ENCODE data around the gene TMEM132D. TPM values are rescaled to one million over a fixed set of nuclear protein-coding genes. Genes with fewer than 3 reads are reported as not detected.

Gene TMEM132D
- total and polyA plus RNA-seq, 2 donors, result 0.32 TPM; not detected in 1

DNA sequence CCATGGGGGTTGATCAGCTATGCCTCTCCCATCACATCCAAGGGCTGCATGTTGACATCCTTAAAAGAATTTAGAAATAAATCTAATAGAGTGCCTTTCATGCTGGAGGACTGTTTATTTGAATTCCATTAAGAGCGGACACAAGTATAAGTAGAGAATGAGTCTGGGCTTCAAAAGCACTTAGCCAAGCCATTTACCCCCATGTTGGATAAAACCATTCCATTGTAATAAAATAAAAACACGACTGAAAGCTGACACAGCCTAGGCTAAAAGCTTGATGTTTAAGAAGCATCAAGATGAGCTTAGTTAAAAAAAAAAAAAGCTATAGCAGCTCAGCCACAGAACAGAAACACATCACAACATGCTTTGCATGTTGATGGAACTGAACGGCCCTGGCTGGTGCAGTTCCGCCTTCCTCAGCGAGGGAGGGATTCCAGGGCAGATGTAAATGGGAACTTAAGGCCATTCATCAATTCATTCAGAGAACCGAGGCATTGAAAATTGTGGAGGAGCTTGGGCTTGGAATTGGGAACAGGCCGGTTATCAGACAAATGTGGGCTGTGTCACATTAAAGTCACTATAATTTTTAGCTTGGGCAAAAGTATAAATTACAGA lies 41.2 kb downstream of the TMEM132D start:
- H3K4me1 ChIP-seq (ENCODE audit: insufficient read depth), result no peaks in the 10 kb centered on the region
- H3K4me3 ChIP-seq (ENCODE audit: low read depth, low read length), result no peak overlapping the region
- H3K27ac ChIP-seq (ENCODE audit: low read depth), result no peak overlapping the region
- 34% methylated on average over 7 of the region's 7 CpGs for WGBS
- H3K36me3 ChIP-seq (ENCODE audit: insufficient read depth), result no peaks in the 10 kb centered on the region
- no peak for DNase-seq (ENCODE audit: extremely low spot score)

- H3K4me3 ChIP-seq (ENCODE audit: low read depth, low read length), result no peak overlapping the region
- WGBS, result 51% methylated on average over 2 of the region's 2 CpGs
- no peaks in the 10 kb centered on the region for H3K36me3 ChIP-seq (ENCODE audit: insufficient read depth)
- no peak overlapping the region for H3K27ac ChIP-seq (ENCODE audit: low read depth)
- no peak for DNase-seq (ENCODE audit: extremely low spot score)
- H3K4me1 ChIP-seq (ENCODE audit: insufficient read depth), result no peaks in the 10 kb centered on the region
Measured at GRCh38 chr12:129861951-129862350, 41.9 kb downstream of the TMEM132D start.

DNA sequence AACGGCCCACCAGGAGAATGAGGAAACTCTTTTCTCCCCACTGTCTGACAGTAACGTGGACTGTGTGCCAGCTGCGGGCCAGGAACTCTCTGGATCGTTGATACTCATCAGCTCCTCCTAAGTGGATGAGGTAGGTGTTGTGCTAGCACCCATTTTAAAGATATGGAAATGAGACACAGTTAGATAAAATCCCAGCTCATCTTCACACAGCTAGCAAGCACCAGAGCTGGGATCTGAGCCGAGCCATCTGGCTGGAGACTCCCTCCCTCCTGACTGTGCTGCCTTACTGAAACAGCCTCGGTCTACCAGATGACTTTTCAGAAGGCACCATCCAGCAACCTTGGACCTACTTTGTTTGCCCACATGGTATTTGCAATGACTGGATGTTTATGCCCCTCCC lies 49.2 kb downstream of the TMEM132D start:
- Histone ChIP-seq H3K4me1 (ENCODE audit: insufficient read depth) (no peaks in the 10 kb centered on the region), H3K27ac (ENCODE audit: low read depth) (no peak overlapping the region), H3K36me3 (ENCODE audit: insufficient read depth) (no peaks in the 10 kb centered on the region), H3K4me3 (ENCODE audit: low read depth, low read length) (no peak overlapping the region)
- no peak for DNase-seq (ENCODE audit: extremely low spot score)
- 39% methylated on average over 6 of the region's 6 CpGs for WGBS

- Histone ChIP-seq H3K4me3 (ENCODE audit: low read depth, low read length) (no peak overlapping the region), H3K27ac (ENCODE audit: low read depth) (no peak overlapping the region), H3K4me1 (ENCODE audit: insufficient read depth) (no peaks in the 10 kb centered on the region), H3K36me3 (ENCODE audit: insufficient read depth) (no peaks in the 10 kb centered on the region)
- WGBS, result 93% methylated on average over 3 of the region's 3 CpGs
- DNase-seq (ENCODE audit: extremely low spot score), result no peak
Measured at GRCh38 chr12:129851296-129851695, 52.5 kb downstream of the TMEM132D start.

DNA sequence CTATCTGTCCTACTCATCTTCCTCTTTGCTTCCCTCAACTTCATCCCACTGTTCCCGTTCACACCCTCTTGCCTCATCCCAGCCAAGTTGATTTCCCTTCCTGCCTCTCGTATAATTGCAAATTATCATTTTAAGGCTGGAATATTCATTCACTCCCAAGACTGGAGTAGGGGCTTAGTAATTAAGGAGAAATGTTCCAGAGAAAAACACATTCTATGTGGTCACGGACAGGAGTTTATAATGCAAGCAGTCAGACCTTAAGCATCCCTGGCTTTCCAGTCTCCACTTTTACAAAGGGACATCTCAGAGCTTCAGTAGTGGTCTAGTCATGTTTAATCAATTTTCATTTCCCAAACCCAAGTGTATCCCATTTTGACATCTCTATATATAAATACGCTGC lies 54.9 kb downstream of the TMEM132D start:
- DNase-seq (ENCODE audit: extremely low spot score), result no peak
- WGBS, result 88% methylated on average over 4 of the region's 4 CpGs

DNA sequence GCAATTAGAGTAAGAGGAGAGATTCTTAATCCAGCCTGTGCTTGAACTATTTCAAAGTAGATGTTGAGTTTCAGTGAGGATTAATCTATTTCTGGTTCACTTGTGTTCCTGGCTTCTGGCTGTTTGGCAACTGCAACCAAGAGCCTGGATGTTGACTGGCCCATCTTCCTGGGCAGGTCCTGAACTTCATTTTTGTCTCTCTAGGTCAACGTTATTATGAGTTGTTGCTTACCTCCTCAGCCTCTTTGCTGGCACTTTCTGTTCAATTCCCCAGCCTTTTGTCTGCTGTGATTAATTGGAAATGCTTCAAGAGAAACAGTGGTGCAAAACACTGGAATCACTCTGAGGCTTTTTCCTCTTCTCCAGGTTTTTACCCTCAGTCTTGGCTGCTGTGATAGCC lies 56.8 kb downstream of the TMEM132D start:
- no peak for DNase-seq (ENCODE audit: extremely low spot score)
- no peak overlapping the region for H3K4me3 ChIP-seq (ENCODE audit: low read depth, low read length)
- H3K27ac ChIP-seq (ENCODE audit: low read depth), result no peak overlapping the region
- 66% methylated on average over 1 of the region's 1 CpG for WGBS
- no peaks in the 10 kb centered on the region for H3K4me1 ChIP-seq (ENCODE audit: insufficient read depth)
- no peaks in the 10 kb centered on the region for H3K36me3 ChIP-seq (ENCODE audit: insufficient read depth)

More for the DNA sequence above, 54.9 kb downstream of the TMEM132D start:
- H3K4me1 ChIP-seq (ENCODE audit: insufficient read depth), result no peaks in the 10 kb centered on the region
- no peak overlapping the region for H3K27ac ChIP-seq (ENCODE audit: low read depth)
- H3K4me3 ChIP-seq (ENCODE audit: low read depth, low read length), result no peak overlapping the region
- H3K36me3 ChIP-seq (ENCODE audit: insufficient read depth), result no peaks in the 10 kb centered on the region

DNA sequence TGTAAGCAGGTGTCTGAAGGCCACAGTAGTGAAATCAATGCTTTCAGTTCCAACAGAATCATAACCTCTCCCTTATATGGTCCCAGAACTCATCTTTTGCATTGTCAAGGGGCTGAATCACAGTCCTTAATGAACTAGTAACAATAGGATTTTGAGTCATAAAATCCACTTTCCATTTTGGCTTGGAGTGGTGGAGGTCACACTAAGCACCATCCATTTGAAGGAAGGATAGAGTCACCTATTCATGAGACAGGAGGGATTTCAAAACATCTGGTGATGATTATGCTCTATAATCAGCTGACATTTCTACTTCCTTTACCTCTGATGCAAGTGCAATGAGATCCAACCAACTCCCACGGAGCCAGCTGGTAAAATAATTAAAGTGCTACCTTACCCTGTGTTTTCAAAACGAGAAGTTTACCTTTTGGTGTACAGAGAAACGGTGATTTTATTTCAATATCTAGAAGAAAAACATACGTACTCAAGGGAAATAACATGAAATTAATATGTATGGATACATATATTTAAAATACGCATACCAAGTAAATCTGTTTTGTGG lies 59.1 kb downstream of the TMEM132D start:
- H3K36me3 ChIP-seq (ENCODE audit: insufficient read depth), result no peaks in the 10 kb centered on the region
- no peaks in the 10 kb centered on the region for H3K4me1 ChIP-seq (ENCODE audit: insufficient read depth)
- DNase-seq (ENCODE audit: extremely low spot score), result no peak
- WGBS, result 65% methylated on average over 5 of the region's 5 CpGs
- no peak overlapping the region for H3K4me3 ChIP-seq (ENCODE audit: low read depth, low read length)
- H3K27ac ChIP-seq (ENCODE audit: low read depth), result no peak overlapping the region

GRCh38 chr12:129841251-129841650 lies 62.6 kb downstream of the TMEM132D start:
- Histone ChIP-seq H3K4me3 (ENCODE audit: low read depth, low read length) (no peak overlapping the region), H3K36me3 (ENCODE audit: insufficient read depth) (no peaks in the 10 kb centered on the region), H3K4me1 (ENCODE audit: insufficient read depth) (no peaks in the 10 kb centered on the region), H3K27ac (ENCODE audit: low read depth) (no peak overlapping the region)
- DNase-seq (ENCODE audit: extremely low spot score), result no peak
- WGBS, result 70% methylated on average over 3 of the region's 3 CpGs

DNA sequence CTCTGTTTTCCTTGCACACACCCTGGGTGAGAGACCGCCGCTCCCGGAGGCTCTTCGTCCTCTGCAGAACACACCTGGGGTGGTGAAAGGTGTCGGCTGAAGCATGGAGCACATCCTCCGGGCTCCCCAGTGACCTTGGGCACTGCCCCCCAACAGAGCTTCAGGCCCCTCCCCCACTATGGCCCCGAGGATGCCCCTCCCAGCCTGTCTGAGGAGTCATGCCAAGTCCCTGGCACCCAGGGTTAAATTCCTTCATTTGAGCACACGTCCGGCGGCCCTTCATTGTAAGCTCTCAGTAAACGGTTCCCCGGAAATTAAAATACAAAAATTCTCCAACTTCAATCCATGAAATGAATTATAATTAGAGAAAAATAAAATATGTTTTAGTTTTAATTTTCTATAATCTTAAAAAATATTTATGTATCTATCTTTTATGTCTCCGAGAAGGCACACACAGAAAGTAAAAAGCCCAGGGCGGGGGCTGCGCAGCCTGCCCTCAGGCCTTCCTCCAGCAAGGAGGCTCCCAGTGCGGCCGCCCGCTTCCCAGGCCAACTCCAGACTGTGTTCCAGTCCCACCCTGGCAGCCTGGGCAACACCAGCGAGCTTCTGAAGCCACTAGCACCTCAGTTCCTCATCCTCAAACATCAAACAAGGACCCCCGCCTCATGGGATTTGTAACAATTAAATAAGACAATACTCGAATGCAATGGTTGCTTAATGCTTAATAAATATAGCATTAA lies 63.5 kb downstream of the TMEM132D start:
- WGBS, result 82% methylated on average over 21 of the region's 21 CpGs
- no peak overlapping the region for H3K4me3 ChIP-seq (ENCODE audit: low read depth, low read length)
- DNase-seq (ENCODE audit: extremely low spot score), result no peak
- no peaks in the 10 kb centered on the region for H3K4me1 ChIP-seq (ENCODE audit: insufficient read depth)
- H3K27ac ChIP-seq (ENCODE audit: low read depth), result no peak overlapping the region
- no peaks in the 10 kb centered on the region for H3K36me3 ChIP-seq (ENCODE audit: insufficient read depth)

GRCh38 chr12:129839679-129840078 lies 64.1 kb downstream of the TMEM132D start:
- no peaks in the 10 kb centered on the region for H3K4me1 ChIP-seq (ENCODE audit: insufficient read depth)
- no peak overlapping the region for H3K27ac ChIP-seq (ENCODE audit: low read depth)
- 91% methylated on average over 10 of the region's 10 CpGs for WGBS
- no peaks in the 10 kb centered on the region for H3K36me3 ChIP-seq (ENCODE audit: insufficient read depth)
- no peak overlapping the region for H3K4me3 ChIP-seq (ENCODE audit: low read depth, low read length)
- DNase-seq (ENCODE audit: extremely low spot score), result no peak

DNA sequence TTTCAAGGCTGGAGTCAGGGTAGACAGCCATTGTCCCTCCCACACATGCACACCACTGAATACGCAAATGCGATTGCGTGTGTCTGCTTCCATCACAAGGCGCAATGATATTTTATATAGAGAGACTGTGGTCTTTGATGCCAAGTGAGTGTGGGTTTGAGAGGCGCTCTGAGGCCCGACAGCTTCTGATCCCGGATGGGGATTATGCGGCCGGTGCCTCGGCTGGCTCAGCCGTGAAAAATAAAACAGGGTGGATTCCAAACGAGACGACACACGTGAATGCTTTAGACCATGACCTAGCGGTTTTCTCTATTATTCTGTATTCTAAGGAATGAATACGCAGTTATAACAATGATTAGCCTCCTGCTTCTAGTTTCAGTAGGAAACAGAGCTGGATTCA lies 72.5 kb downstream of the TMEM132D start:
- Histone ChIP-seq H3K4me1 (ENCODE audit: insufficient read depth) (no peaks in the 10 kb centered on the region), H3K27ac (ENCODE audit: low read depth) (no peak overlapping the region), H3K4me3 (ENCODE audit: low read depth, low read length) (no peak overlapping the region), H3K36me3 (ENCODE audit: insufficient read depth) (no peaks in the 10 kb centered on the region)
- DNase-seq (ENCODE audit: extremely low spot score), result no peak
- 68% methylated on average over 16 of the region's 16 CpGs for WGBS

DNA sequence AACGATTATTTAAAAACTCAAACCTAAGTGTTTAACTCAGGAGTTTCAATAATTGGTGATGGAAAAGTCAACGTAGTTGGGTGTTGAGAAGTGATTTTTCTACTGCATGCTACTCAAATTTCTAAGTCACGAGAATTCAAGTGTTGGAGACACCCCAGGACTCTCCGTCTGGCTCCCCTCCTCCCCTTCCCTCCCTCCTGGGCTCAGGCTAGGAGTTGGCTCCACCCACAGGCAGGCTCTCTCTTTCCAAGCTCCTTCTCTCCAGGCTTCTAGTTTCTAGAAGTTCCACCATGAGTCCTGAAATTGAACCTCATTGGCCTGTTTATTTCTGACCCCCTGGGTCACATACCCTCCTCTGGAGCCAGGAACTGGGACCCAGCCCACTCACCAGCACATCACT lies 73.0 kb downstream of the TMEM132D start:
- no peak for DNase-seq (ENCODE audit: extremely low spot score)
- Histone ChIP-seq H3K4me3 (ENCODE audit: low read depth, low read length) (no peak overlapping the region), H3K4me1 (ENCODE audit: insufficient read depth) (no peaks in the 10 kb centered on the region), H3K27ac (ENCODE audit: low read depth) (no peak overlapping the region), H3K36me3 (ENCODE audit: insufficient read depth) (no peaks in the 10 kb centered on the region)
- 29% methylated on average over 4 of the region's 4 CpGs for WGBS

- WGBS, result 36% methylated on average over 2 of the region's 2 CpGs
- Histone ChIP-seq H3K4me3 (ENCODE audit: low read depth, low read length) (no peak overlapping the region), H3K36me3 (ENCODE audit: insufficient read depth) (no peaks in the 10 kb centered on the region), H3K27ac (ENCODE audit: low read depth) (no peak overlapping the region), H3K4me1 (ENCODE audit: insufficient read depth) (no peaks in the 10 kb centered on the region)
- no peak for DNase-seq (ENCODE audit: extremely low spot score)
Measured at GRCh38 chr12:129827866-129828384, 75.9 kb downstream of the TMEM132D start.

Data from urinary bladder (tissue), 4 donors.